ENCODE measurements around the gene SLC25A51.

- TF ChIP-seq CTCF (IDR thresholded peaks at IDR 0.05) (no peak), POLR2AphosphoS5 (IDR thresholded peaks at IDR 0.05) (no peak)
These were observed 48.8 kb upstream of the SLC25A51 start for GRCh38 chr9:37952731-37953130.

Data from upper lobe of left lung (tissue), 4 donors.